Nephron (organoid): ENCODE measurements around the gene CLEC16A.

Experiments used
- H3K27ac Mint-ChIP-seq, 3 experiments: 2 replicates each; pipeline ENCODE4 v1.8.0; 2020; ENCODE audit warnings: mixed read lengths in 3 of 3, mild to moderate bottlenecking in 2 of 3, moderate library complexity in 1 of 3
- H3K27me3 Mint-ChIP-seq: 2 replicates; pipeline ENCODE4 v1.8.0; 2021; ENCODE audit warnings: low read depth, mild to moderate bottlenecking, moderate library complexity, mixed read lengths
- H3K36me3 Mint-ChIP-seq: 2 replicates; pipeline ENCODE4 v1.8.0; 2020; ENCODE audit warnings: low read depth, mixed read lengths
- H3K4me1 Mint-ChIP-seq: 2 replicates; pipeline ENCODE4 v1.8.0; 2020; ENCODE audit warnings: mixed read lengths
- H3K4me3 Mint-ChIP-seq, 3 experiments: 2 replicates each; pipeline ENCODE4 v1.8.0; 2020; ENCODE audit warnings: mild to moderate bottlenecking in 3 of 3, mixed read lengths in 3 of 3, moderate library complexity in 2 of 3
- H3K9me3 Mint-ChIP-seq: 2 replicates; pipeline ENCODE4 v1.8.0; 2020; ENCODE audit warnings: mixed read lengths
- CTCF ChIP-seq, 3 experiments: fragments of 200-600 bp; sonication (generic); IDR thresholded peaks; one replicate each; pipeline ENCODE4 v1.5.0; 2021; ENCODE audit warnings: antibody characterized with exemption in 3 of 3; ENCODE audit not compliant: unreplicated experiment in 3 of 3

Gene CLEC16A

GRCh38 chr16:10949424-10949970, 5.1 kb downstream of the CLEC16A start:
- H3K4me1 Mint-ChIP-seq = peaks cover 62% of the 10 kb centered on the region
- H3K36me3 Mint-ChIP-seq = no peaks in the 10 kb centered on the region
- no peaks in the 10 kb centered on the region for H3K9me3 Mint-ChIP-seq
- H3K27me3 Mint-ChIP-seq = no peaks in the 10 kb centered on the region
- H3K27ac Mint-ChIP-seq = peak overlapping the region in 2 of 3 experiments; percentile 19 to 46
- no peak for TF ChIP-seq CTCF (IDR thresholded peaks at IDR 0.05; ENCODE audit: unreplicated experiment in 3 of 3)
- H3K4me3 Mint-ChIP-seq = peak overlapping the region in 2 of 3 experiments; percentile 2 to 40

GRCh38 chr16:10950393-10950792, 6.0 kb downstream of the CLEC16A start:
- H3K9me3 Mint-ChIP-seq = no peaks in the 10 kb centered on the region
- no peaks in the 10 kb centered on the region for H3K36me3 Mint-ChIP-seq
- no peak overlapping the region for H3K4me3 Mint-ChIP-seq
- peaks cover 56% of the 10 kb centered on the region for H3K4me1 Mint-ChIP-seq
- no peak for TF ChIP-seq CTCF (IDR thresholded peaks at IDR 0.05; ENCODE audit: unreplicated experiment in 3 of 3)
- no peaks in the 10 kb centered on the region for H3K27me3 Mint-ChIP-seq
- no peak overlapping the region for H3K27ac Mint-ChIP-seq

- no peak for TF ChIP-seq CTCF (IDR thresholded peaks at IDR 0.05; ENCODE audit: unreplicated experiment in 3 of 3)
- H3K9me3 Mint-ChIP-seq = no peaks in the 10 kb centered on the region
- no peak overlapping the region for H3K4me3 Mint-ChIP-seq
- no peaks in the 10 kb centered on the region for H3K27me3 Mint-ChIP-seq
- peak overlapping the region in 1 of 3 experiments; percentile 29 for H3K27ac Mint-ChIP-seq
- peaks cover 51% of the 10 kb centered on the region for H3K4me1 Mint-ChIP-seq
- H3K36me3 Mint-ChIP-seq = no peaks in the 10 kb centered on the region
These were observed 6.7 kb downstream of the CLEC16A start for GRCh38 chr16:10951026-10951425.

GRCh38 chr16:10954903-10955302, 10.5 kb downstream of the CLEC16A start:
- Mint-ChIP-seq H3K27ac (no peak overlapping the region), H3K4me3 (no peak overlapping the region), H3K4me1 (peaks cover 24% of the 10 kb centered on the region)

GRCh38 chr16:10957771-10958482, 13.6 kb downstream of the CLEC16A start:
- TF ChIP-seq CTCF (IDR thresholded peaks at IDR 0.05; ENCODE audit: unreplicated experiment in 3 of 3) = no peak
- H3K36me3 Mint-ChIP-seq = peaks cover 17% of the 10 kb centered on the region
- peaks cover 11% of the 10 kb centered on the region for H3K4me1 Mint-ChIP-seq
- H3K4me3 Mint-ChIP-seq = no peak overlapping the region
- no peak overlapping the region for H3K27ac Mint-ChIP-seq
- no peaks in the 10 kb centered on the region for H3K9me3 Mint-ChIP-seq
- peaks cover 4% of the 10 kb centered on the region for H3K27me3 Mint-ChIP-seq

More at GRCh38 chr16:10954903-10955302, 10.5 kb downstream of the CLEC16A start:
- TF ChIP-seq CTCF (IDR thresholded peaks at IDR 0.05; ENCODE audit: unreplicated experiment in 3 of 3) = no peak
- Mint-ChIP-seq H3K9me3 (no peaks in the 10 kb centered on the region), H3K36me3 (peaks cover 7% of the 10 kb centered on the region), H3K27me3 (no peaks in the 10 kb centered on the region)

- no peak overlapping the region for H3K27ac Mint-ChIP-seq
- H3K4me1 Mint-ChIP-seq = peaks cover 9% of the 10 kb centered on the region
- no peaks in the 10 kb centered on the region for H3K9me3 Mint-ChIP-seq
- peaks cover 26% of the 10 kb centered on the region for H3K36me3 Mint-ChIP-seq
- H3K4me3 Mint-ChIP-seq = no peak overlapping the region
- no peak for TF ChIP-seq CTCF (IDR thresholded peaks at IDR 0.05; ENCODE audit: unreplicated experiment in 3 of 3)
- H3K27me3 Mint-ChIP-seq = peaks cover 4% of the 10 kb centered on the region
These were observed 14.8 kb downstream of the CLEC16A start for GRCh38 chr16:10959161-10959560.
